ENCODE measurements around the gene PLEKHF1. TPM values are rescaled to one million over a fixed set of nuclear protein-coding genes. Genes with fewer than 3 reads are reported as not detected.
A peak's percentile ranks its signal among the peaks of the same experiment; 100 is the strongest.
"Not testable (repeated sequence)": the region's sequence is repeated elsewhere in the genome, so short reads cannot be mapped to it uniquely, and the experiment has no call there.

PLEKHF1 gene, protein sequence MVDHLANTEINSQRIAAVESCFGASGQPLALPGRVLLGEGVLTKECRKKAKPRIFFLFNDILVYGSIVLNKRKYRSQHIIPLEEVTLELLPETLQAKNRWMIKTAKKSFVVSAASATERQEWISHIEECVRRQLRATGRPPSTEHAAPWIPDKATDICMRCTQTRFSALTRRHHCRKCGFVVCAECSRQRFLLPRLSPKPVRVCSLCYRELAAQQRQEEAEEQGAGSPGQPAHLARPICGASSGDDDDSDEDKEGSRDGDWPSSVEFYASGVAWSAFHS
- 13.0 TPM for total RNA-seq (ENCODE audit: insufficient read depth, low replicate concordance)

DNA sequence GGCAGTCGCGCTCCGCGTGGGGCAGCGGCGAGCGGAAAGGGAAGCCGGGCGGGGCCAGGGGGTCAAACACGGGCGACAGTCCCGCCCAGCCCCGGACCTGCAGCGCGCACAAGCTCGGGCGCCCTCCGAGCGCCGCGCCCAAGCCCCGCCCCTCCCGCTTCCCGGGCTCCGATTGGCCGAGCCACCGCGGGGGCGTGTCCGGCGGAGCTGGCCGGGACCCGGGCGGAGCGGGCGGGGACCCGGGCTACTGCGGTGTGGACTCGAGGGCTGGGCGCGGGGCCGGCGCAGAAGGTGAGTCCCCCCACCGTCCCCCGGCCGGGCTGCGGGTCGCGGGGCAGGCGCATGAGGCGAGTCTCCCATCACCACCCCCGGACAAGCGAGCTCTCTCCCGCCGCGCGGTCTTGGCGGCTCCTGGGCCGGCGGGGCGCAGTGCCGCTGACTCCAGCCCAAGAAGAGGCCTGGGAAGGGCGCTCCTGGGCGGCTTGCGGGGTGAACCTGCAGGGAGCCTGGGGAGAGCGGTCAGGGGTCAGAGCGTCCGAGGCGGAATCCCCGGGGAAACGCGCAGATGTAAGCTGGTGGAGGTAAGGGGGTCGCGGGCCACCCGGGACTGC lies at the start of gene PLEKHF1:
TSS of gene PLEKHF1 (plus strand) at position 247 of the 611 bp plus-strand sequence. CDS start 8,379 bp downstream, outside the sequence.
- DNase-seq (ENCODE audit: low spot score): peak; percentile 89

DNA sequence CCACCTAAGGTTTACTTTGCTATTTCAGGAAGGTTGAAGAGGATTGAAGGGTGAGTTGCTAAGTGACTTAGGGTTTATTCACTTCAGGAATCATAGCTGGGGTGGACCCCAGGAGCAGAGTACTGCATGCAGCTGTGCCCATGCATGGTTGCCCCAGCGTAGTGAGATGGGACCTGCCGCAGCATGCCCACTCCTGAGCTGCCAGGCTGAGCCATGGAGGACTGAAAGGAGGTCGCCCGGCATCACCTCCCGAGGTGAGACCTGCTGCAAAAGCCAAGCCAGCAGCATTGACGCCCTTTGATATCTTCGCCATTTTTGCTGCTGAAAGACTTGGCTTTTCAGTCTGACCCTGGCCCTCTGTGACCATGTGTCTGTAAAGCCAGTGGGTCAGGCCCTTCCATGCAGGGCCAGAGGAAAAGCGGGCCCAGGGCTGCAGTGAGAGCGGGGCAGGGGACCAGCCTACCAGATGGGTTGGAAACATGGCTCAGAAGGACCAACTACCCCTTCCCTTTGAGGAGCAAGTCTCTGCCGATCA lies 49.3 kb upstream of the PLEKHF1 start:
- no peak for DNase-seq (ENCODE audit: low spot score)

DNA sequence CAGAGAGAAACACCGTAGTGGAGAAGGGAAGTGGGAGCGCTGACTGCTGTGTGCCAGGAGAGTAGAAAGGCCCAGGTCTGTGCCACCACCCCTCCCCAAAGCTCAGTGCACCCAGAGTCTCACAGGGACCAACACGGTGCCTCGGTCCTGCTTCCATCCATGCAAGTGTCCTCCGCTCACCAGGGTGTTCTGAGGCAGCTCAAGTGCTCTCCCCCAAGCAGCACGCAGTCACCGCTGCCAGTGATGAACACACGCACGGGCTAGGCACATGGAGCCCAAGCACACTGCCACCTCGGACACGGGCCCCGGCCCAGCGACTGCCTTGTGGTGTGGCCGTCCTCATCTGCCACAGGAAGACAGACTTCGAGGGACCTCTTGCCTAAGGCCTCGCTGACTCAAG lies 48.7 kb upstream of the PLEKHF1 start:
- no peak for DNase-seq (ENCODE audit: low spot score)

DNA sequence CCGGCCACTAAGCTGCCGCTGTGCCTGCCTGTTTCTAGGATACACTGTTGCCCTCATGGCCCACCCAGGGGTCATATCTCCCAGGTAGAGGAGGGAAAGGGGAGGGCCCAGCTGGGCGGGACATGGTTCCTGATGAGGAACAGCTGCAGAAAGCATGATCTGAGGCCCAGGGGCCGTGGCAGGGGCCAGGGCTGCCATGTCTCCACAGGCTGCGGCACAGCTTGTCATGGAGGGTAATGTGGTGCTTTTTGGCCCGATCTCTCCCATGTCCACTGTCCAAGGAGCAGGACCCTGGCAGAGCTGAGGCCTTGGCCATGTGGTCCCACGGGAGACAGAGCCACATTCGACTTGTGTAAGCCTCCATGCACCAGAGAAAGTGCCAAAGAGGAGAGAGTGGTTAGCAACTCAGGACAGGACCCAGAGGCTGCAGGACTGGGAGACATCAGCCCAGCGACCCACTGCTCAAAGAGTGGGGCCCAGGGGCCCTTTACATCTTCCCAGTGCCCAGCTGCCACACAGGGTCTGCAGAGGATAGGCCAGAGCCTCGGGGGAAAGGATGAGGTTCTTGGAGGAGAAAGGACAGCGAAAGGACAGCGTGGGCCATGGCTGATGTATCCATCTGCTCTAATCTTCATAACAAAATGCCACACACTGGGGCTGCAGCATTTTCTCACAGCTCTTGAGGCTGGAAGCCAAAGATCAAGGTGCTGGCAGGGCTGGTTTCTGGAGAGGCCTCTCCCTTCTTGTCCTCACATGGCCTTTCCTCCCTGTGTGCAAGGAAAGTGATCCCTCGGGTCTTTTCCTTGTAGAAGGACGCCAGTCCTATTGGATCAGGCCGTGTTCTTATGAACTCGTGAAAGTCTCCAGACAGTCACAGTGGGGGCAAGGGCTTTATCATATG lies 47.6 kb upstream of the PLEKHF1 start:
- DNase-seq (ENCODE audit: low spot score): no peak

DNA sequence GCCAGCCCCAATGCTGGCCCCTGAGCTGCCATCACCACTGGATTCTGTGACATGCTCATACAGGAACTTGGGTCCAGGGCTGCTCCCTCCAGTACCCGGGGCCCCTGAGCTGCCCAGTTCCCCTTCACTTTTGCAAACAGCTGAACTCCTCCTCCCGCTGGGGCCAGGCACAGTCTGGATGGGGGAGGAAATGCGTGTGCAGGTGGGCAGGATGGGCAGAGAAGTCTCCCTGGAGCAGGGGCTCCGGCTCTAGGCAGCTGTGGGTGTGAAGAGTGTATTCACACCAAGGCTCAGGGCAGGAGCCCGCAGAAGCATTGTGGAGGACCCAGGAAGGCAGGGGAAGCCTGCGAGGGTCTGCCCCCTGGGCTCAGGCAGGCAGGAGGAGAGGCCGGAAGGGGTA lies 46.8 kb upstream of the PLEKHF1 start:
- no peak for DNase-seq (ENCODE audit: low spot score)

DNA sequence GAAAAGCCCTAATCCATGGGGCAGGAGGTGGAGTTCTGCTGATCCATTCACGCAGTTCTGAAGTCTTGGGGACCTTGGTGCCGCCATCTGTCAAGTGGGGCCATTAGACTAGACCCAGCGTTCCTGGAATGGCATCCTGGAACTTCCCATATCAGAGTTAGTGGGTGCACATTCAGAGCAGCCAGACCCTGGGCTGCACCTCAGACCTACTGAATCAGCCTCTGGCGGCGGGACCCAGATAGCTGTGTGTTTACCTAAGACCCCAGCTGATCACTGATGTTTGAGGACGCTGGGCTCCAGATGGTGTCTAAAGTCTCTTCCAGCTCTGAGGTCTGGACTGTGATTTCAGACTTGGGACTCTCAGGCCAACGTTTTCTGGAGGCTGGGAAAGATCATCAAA lies 46.4 kb upstream of the PLEKHF1 start:
- DNase-seq (ENCODE audit: low spot score): no peak

DNA sequence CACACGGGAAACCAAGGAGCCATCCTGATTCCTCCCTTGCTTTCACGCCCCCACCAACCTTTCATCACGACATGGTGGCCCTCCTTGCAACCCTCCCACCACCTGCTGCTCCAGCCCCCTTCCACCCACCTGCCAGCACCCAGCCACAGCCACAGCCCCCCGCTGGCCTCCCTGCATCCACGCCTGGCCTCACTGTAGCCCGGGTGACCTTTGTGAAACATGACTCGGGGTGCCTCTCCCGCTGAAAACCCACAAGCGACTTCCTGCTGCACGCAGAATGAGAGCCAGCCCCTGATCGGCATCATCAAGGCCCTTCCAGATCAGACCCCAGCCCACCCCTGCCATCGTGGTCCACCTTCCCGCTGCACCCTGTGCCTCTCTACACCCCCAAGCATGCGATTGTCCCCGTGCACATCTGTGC lies 44.3 kb upstream of the PLEKHF1 start:
- no peak for DNase-seq (ENCODE audit: low spot score)

DNA sequence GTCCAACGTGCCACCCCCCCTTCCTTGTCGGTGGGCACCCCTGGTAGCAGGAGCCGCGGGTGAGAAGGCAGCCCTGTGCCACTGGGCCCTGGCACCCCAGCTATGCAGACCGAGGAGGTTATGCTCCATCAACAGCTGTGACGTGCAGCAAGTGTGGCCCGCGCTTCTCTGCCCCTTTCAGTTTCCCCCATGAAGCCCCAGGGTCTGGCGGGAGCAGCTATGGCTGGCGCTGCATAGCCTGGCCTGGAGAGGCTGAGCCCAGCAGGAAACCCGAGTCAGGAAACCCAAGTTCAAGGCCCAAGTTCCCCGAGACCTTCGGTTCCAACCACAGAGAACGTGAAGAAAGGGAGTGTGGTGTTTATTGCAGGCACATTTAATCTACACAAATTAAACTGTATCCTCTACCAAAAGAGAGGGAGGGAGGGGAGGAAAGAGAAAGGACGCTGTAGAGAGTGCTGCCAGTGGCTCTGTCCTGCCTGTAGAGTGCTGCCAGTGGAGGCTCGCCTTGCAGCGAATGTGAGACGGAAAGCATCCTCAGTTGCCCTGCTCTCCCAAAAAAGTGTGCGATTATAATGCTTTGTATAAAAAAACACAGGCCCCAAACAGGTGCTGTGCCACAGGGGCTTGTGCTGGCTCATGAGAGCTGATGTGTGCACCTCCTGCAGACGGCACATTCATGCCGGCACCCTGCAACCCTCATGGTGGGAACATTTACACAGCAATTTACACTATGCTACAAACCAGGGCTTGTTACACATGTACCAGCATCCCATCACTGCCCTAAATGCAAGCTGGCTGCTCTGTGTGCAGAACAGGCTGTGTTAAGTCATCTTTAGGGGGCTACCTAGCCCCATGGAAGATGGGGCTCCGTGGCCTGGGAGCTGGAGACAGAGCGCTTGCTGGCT lies 42.8 kb upstream of the PLEKHF1 start:
- no peak for DNase-seq (ENCODE audit: low spot score)

DNA sequence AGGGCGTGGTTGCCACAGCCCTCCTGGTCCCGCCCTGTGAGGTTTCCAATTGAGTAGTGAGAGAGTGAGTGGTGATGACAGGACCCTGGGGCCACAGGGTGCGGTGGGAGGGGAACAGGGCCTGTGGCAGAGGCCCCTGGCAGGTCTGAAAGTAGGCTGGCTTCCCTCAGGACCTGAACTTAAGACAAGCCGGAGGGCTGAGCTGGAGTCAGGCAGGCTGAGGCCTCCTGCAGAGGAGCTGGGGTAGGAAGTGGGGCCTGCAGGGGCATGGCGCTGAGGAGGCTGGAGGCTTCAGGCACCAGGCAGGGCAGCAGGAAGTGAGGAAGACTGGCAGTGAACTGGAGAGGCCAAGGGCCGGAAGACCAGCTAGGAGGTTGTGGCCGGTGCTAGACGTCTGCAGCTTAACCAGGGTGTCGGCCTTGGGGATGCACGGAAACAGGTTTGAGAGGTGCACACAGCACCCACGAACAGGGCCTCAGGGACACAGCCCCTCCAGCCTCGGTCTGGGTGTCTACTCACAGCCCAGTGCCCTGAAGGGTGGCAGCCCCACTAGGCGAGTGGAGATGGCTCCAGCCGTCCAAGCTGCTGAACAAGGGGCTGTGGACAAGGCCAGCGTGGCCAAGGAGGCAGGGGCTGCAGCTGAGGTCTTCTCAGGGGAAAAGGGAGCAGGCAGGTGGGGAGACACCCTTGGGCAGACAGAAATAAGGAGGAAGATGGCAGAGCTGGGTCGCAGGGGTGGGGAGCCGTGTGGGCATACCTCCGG lies 41.4 kb upstream of the PLEKHF1 start:
- DNase-seq (ENCODE audit: low spot score): no peak

DNA sequence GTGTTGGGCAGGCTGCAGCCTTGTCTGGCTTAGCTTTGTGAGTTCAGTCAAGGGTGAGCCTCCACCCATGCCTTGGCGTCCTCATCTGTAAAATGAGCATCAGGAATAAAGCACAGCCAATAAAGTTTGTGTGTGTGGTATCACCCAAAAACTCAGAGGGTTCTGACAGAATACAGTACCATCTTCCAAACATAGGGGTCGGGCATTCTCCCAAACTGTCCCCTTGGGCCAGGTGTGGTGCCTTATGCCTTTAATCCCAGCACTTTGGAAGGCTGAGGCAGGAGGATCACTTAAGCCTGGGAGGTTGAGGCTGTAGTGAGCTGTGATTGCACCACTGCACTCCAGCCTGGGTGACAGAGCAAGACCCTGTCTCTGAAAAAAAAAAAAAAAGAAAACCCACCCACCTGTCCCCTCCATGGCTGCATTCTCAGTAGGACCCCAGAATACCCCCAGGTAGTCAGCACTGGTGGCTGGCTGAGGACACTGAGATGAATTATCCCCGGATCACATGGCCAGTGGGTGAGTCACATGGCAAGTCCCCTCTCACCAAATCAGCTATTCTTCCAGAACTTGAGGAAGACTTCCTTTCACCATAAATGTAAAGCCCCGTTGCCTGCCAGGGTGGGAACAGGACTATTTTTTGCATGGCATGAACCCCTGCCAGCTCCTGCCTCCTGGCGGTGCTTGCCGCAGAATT lies 40.6 kb upstream of the PLEKHF1 start:
- DNase-seq (ENCODE audit: low spot score): no peak

DNA sequence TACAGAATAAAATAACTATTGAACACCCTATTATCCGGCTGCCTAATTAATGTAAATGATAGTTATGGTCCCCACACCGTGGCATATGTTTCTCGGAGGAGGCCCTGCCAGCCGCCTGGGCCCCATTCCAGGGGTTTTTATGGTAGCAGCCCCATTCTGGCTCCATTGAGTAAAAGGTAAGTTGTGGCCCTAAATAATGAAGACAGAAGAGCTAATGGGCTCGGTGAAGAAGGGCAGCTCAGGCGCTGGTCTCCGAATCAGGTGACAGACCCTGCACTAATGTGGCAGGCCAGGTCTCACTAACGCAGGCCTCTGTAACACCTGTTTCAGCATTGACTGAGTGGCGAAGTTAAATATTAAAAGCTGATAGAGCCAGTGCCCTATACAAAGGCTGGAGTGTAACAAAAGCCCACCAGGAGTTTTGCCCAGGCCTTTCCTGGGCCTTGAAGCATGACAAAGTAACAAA lies 40.0 kb upstream of the PLEKHF1 start:
- DNase-seq (ENCODE audit: low spot score): no peak

DNA sequence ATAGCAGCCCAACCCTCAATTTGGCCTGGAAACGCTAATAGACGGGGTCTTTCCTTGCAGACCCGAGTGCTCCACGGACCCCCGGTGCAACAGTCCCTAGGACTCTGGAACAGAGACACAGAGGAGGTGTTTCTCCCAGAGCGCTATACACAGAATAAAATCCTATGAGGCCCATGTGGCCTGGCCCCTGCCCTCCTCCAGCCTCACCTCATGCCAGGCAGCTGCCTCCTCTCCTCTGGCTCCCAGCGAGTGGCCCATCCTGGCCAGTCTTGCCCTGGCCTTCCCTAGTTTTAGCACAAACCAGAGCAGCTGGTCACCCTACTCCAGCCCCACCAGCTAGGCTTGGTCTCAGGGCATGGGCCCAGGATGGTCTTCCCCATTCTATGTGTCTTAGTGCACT lies 38.9 kb upstream of the PLEKHF1 start:
- DNase-seq (ENCODE audit: low spot score): no peak

DNA sequence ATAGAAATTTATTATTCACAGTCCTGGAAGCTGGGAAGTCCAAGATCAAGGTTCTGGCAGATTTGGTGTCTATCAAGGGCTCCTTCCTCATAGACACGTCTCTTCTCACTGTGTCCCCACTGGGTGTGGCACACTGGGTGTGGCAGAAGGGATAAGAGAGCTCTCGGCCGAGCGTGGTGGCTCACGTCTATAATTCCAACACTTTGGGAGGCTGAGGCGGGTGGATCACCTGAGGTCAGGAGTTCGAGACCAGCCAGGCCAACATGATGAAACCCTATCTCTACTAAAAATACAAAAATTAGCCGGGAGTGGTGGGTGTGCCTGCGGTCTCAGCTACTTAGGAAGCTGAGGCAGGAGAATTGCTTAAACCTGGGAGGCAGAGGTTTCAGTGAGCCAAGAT lies 38.4 kb upstream of the PLEKHF1 start:
- not testable (repeated sequence) for DNase-seq (ENCODE audit: low spot score)

DNA sequence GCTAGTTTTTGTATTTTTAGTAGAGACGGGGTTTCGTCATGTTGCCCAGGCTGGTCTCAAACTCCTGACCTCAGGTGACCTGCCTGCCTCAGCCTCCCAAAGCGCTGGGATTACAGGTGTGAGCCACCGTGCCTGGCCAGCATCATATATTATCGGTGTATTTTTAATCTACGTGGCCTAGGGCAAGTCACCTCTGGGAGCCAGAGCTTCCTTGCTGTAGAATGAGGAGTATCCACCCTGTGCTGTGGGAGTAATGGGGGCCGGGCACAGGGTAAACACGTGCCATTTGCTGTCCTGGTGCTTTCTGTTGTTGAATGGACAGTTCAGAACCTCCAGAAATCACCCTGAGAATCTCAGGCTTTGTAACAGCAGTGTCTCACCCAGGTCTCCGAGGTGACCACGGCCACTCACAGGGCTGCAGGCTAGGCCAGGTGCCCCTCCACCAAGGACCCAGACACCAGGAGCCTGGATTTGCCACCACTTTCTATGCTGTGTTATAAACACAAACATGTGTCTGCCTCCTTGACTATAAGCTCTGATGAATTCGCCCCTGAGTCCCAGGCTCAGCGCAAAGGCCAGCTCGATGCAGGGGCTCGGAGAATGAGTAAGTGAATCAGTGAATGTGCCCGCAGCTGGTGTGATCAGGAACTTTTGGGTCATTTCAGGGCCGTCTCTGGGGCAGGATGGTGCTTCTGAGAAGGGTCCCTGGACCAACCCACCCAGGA lies 36.4 kb upstream of the PLEKHF1 start:
- DNase-seq (ENCODE audit: low spot score): no peak

DNA sequence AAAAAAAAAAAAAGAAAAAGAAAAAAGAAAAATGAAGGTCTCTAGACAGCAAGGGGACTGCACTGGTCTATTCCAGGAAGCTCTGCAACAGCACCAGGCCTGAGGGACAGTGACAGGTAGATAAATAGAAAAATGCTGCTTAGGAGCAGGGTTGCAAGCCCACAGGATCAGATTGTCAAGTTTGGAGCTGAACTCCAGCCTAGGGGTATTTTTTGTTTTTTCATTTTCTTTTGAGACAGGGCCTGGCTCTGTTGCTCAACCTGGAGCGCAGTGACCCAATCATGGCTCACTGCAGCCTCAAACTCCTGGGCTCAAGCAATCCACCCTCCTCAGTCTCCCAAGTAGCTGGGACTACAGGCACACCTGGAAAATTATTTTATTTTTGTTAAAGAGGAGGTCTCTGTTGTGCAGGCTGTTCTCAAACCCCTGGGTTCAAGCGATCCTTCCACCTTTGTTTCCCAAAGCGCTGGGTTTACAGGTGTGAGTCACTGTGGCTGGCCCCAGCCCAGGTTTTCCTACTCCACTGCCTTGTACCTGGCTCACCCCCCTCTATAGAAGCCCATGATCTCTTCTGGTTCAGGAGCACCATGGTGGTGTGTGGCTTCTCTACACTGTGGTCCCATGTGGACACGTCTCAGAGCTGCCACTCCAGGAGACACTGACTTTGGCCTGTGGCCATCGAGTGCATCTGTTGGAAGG lies 35.3 kb upstream of the PLEKHF1 start:
- DNase-seq (ENCODE audit: low spot score): no peak

DNA sequence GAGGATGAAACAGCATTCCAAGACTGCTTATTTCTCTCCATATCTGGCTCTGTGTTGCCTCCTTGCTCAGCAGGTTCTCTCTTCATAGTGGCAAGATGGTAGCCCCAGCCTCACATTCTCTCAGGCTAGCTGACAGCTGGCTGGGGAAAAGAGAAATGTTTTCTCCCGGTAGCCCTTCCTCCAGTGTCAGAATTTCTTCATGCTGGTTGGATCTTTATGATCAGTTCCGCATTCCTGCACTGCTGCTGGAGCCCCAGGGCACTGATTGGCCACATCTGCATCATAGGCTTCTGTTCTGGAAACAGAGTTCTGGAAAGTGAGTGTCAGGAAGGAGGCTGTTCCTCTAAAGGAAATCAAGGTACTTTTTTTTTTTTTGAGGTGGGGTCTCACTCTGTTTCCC lies 34.6 kb upstream of the PLEKHF1 start:
- no peak for DNase-seq (ENCODE audit: low spot score)

DNA sequence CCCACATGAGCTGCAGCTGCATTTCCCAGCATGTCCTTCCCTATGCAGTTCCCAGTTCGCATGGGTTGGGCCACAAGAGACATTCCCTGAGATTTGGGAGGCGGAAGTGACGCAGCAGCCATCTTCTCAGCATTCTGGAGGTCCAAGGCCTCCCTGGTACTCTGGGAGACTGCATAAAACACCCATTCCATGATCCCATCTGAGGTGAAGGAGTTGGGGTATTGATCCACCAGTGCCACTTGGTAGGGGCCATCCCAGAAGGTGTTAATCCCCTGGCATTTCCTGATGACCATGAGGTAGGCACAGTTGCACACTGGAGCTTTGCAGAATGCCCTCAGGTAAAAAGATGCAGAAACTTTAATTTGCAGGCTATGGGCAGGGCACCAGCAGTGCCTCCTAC lies 33.8 kb upstream of the PLEKHF1 start:
- DNase-seq (ENCODE audit: low spot score): no peak

DNA sequence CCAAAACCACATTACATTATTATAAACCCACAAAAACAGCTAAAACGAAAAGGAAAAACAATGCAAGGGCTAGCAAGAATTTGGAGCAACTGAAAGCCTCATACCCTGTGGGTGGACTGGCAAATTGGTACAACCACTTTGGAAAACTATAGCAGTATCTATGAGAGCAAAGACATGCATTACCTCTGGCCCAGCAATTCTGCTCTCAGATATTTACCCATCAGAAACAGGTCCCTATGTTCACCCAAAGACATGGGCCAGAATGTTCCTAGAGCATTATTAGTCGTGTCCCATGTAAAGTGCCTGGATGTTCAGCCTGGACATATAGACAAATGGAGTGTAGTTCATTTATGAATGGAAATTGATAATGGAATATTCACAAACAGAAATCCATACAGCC lies 31.3 kb upstream of the PLEKHF1 start:
- no peak for DNase-seq (ENCODE audit: low spot score)

Measured in umbilical cord (tissue), 2 donors.